ENCODE measurements around the gene TXLNB.
"Not testable (repeated sequence)": the region's sequence is repeated elsewhere in the genome, so short reads cannot be mapped to it uniquely, and the experiment has no call there.

The TXLNB gene

DNA sequence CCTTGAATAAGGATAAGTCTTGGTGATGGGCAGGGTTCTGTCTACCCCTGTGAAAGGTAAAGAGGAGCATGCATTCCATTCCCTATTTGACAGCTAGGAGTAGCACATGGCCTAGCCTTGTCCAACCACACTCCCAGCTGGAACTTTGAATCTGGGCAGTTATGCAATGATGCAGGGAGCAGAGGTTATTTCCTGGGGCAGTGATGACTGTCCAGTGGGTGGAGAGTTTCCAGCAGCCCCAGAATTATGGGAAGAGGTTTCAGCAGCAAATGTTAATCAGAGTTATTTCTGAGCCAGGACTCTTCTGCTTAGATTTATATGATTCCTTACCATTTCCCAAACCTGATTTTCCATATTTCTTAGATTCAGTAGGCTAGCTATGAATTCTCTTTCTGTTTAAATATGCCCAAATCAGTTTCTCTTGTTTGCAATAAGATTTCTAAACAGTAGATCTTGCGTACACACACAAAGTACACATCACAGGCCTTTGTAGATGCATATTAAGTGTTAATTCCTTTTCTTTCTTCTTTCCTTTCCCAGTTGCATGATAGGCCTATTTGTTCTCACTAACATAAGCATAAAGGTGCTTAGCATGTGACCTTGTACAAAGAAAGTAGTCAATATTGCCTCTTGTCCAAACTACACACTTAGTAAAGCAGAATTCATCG, 17.3 kb upstream of the TXLNB start:
- DNase-seq = no peak

- no peak for DNase-seq
Measured at GRCh38 chr6:139308286-139308916, 16.6 kb upstream of the TXLNB start.

GRCh38 chr6:139306291-139306981, 14.6 kb upstream of the TXLNB start:
- no peak for DNase-seq

DNA sequence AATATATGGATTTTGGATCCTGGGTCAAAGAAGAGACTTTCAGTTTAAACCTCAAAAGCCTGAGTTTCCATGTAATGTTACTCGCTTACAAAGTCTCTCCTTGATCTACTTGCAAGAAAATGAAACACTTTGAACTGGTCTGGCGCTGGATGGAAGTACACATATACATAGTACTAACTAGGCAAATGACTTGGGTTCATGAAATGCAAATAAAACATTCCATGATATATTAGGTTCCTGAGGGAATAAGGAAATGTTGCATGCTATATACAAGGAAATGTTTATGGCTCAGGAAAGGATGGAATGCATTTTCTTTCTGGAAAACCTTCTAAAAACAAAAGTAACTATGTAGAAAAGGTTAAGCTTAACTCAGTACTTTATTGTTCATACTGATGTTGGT, 11.4 kb upstream of the TXLNB start:
- no peak for DNase-seq

GRCh38 chr6:139297921-139298320, 6.1 kb upstream of the TXLNB start:
- no peak for DNase-seq

GRCh38 chr6:139296927-139297326, 5.1 kb upstream of the TXLNB start:
- DNase-seq = no peak

DNA sequence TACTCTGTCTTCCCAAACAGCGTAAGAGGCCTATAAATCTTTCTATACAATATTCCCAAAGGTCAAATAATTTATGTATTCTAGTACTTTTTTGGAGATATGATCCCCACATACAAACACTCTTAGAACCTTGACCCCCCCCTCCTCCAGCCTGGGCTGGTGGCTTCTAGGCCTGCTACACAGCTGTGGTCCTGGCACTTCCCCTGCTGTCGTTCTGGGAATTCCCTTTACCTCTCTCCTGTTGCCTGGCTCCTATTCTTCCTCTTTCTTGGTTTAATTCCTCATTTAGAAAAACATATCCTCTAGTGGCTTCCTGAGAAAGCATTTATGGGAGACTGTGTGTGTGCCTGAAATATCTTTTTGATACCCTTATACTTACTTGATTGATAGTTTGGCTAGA, 4.1 kb upstream of the TXLNB start:
- no peak for DNase-seq

- DNase-seq = no peak
Measured at GRCh38 chr6:139294090-139294489, 2.3 kb upstream of the TXLNB start.

DNA sequence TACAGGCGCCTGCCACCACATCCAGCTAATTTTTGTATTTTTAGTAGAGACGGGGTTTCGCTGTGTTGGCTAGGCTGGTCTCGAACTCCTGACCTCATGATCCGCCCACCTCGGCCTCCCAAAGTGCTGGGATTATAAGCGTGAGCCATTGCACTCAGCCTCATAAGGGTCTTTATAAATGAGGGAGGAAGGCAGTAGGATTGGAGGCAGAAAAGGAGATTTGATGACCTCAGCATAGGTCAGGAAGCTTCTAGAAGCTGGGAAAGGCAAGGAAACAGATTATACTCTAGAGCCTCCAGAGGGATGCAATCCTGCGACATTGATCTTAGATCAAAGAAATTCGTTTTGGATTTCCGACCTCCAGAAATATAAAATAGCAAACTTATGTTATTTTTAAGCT, 1.4 kb upstream of the TXLNB start:
- not testable (repeated sequence) for DNase-seq

- DNase-seq = peak; percentile 4 to 28
Measured at GRCh38 chr6:139290787-139291311, 949 bp downstream of the TXLNB start.

DNA sequence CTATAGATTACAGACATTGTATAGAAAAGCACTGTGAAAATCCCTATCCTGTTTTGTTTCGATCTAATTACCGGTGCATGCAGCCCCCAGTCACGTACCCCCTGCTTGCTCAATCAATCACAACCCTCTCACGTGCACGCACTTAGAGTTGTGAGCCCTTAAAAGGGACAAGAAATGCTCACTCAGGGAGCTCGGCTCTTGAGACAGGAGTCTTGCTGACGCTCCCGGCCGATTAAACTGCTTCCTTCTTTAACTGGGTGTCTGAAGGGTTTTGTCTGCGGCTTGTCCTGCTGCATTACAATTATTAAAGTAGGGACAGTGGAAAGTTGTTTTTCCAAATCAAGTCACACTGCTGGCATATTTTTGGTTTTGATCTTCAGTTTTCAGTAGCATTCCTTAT, 2.6 kb downstream of the TXLNB start:
- DNase-seq = no peak

- DNase-seq = no peak
Measured at GRCh38 chr6:139288496-139289040, 3.2 kb downstream of the TXLNB start.

- DNase-seq = no peak
Measured at GRCh38 chr6:139287868-139288267, 3.9 kb downstream of the TXLNB start.

DNA sequence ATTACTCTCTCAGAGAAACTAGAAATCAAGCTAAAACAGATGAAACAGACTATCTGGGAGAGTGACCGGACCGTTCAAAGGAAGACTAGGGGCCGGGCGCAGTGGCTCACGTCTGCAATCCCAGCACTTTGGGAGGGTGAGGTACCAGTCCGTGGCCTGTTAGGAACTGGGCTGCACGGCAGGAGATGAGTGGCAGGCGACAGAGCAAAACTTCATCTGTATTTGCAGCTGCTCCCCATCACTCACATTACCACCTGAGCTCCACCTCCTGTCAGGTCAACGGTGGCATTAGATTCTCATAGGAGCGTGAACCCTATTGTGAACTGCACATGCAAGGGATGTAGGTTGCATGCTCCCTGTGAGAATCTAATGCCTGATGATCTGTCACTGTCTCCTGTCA, 5.4 kb downstream of the TXLNB start:
- DNase-seq = not testable (repeated sequence)

DNA sequence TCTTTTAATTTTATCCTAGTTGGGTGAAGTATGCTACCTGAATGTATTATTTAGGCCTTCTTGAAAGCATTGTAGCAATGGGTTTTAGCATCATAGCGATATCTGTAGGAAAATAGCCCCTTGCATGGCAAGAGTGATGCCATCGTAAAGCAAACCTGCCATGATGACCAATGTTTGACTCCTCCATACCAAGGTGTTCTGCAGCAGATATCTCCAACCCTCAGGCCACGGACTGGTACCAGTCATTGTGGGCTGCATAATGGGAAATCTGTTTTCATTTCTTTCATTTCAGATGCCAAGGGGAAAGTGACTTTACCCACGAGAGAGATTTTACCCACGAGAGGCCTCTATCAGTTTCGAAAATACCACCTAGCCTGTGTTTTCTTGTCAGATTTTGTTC, 6.2 kb downstream of the TXLNB start:
- DNase-seq = no peak

DNA sequence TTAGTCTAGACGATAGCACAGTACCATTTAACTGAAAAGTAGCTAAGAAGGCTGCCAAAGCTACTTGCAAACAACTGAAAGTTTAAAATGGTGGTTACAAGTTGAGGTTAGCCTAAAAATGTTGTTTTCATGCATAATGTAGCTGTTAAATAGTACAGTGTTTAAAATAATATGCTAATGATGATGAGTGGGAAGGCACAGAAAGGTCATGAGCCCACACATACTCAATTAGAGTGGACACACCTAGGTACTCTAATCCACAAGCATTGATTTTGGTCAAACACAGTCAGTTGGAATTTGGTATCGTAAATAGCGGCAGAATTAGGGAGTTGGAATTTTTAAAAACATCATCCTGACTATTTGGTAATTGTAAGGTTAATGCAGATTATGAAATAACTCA, 7.0 kb downstream of the TXLNB start:
- DNase-seq = no peak

DNA sequence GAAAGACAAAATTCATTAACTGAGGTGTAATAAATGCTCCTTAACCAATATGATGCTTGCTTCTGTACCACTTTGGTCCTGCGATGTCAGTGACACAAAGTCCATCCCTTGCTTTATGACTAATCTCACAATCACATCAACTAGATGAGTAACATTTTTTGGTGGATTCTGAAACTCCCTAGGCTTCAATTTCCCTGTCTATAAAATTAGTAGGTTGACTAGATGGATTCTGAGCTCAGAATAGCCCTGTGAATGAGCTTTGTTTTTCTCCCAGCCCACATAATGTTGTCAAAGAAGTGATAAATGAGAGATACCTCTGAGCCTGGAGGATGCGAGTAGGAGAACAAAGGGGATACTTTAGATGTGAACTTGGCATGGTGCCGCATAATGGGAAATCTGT, 9.1 kb downstream of the TXLNB start:
- no peak for DNase-seq

DNA sequence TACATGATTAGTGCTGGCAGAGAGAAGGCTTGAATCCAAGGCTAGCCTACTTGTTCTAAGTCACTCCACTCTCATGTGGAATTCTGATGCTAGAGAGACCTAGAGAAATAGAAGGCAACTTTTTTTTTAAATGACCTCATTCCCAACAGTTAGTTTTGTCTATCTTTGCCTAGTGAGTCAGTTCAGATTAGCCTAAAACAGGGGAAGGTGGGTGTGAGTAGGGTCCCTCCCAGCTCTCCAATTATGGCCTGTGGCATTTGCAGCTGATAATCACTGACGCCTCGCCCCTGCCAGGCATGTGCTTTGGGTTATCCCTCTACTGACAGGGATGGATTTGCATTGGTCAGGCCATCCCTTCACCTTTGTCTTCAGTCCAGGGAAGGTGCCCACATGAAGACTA, 13.6 kb downstream of the TXLNB start:
- DNase-seq = no peak

DNA sequence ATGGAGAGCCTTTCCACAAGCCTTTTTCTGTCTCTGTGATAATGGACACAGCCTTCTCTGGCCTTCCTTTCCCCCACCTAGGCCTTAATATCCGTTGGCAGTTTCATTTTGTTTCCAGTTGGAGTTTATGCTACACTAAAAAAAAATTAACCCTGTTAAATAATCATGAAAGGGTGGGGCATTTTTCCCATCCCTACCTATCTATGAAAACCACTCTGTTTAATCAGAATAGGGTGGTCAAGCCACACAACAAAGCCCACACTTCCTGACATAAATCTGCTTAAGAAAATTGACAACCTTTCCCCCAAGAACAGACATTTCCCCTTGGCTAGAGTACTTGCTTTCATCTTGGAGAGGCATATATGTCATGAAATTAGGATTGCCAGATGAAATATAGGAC, 14.2 kb downstream of the TXLNB start:
- no peak for DNase-seq

GRCh38 chr6:139277161-139277560, 14.6 kb downstream of the TXLNB start:
- DNase-seq = no peak

- no peak for DNase-seq
Measured at GRCh38 chr6:139275279-139276055, 16.3 kb downstream of the TXLNB start.

DNA sequence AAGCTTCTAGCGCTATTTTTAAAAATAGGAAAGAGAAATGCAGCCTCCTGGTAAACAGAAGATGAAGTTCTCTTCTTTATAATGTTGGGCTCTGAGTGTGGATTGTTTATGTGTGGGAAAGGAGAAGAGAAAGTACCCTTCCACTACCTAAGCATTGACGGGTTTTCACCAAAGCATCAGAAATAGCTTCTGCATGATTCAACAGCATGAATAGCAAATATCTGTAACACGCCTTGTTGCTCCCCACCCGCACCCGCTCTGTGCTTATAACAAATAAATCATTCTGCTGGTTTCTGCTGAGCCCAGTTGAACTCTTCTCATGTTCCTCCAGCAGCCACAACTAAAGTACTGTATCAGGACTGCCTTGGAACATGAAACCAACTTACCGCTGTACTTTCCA, 20.7 kb downstream of the TXLNB start:
- DNase-seq = no peak

DNA sequence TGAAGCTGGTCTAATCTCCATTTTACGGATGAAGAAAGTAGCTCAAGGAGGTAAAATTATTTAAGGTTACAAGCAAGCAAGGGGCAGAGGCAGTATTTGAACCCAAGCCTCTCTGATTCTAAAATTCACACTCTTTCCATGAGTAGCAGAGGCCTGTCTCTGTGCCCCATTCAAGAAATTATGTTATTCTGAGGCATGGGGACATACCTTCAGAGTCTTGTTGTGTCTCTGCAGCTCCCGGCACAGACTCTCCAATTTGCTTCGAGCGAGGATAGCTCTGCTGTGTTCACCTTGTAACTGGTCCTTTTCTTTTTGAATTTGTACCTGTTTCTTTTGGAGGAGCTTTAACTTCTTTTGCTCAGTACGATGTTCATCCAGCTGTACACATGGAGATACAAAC, 21.5 kb downstream of the TXLNB start:
- no peak for DNase-seq

All from SHP77 (cell line).